Astrocyte (in vitro differentiated cells and primary cell): ENCODE data around the gene TMX2. TPM values are rescaled to one million over a fixed set of nuclear protein-coding genes. Genes with fewer than 3 reads are reported as not detected.

ENCODE experiments used
- DNase-seq: peaks from one replicate; pipeline ENCODE4 v3.0.0-alpha.2; 2010; ENCODE audit warnings: low read depth
- FAIRE-seq: peaks from 2 replicates; lab custom pipeline; 2011; peaks lifted over from hg19 to GRCh38; lab: Jason Lieb, UNC
- H2AFZ ChIP-seq: 2 replicates; pipeline ENCODE4 v1.6.0; 2012; ENCODE audit warnings: low read depth, low read length, inconsistent platforms
- H3K27ac ChIP-seq: 2 replicates; pipeline ENCODE4 v1.5.1; 2011; ENCODE audit warnings: low read depth, low read length, inconsistent platforms
- H3K27me3 ChIP-seq: 2 replicates; pipeline ENCODE4 v1.6.0; 2011; ENCODE audit warnings: low read length, inconsistent platforms; ENCODE audit not compliant: insufficient read depth
- H3K36me3 ChIP-seq: 2 replicates; pipeline ENCODE4 v1.5.1; 2011; ENCODE audit warnings: low read length, inconsistent platforms; ENCODE audit not compliant: insufficient read depth
- H3K4me1 ChIP-seq: 2 replicates; pipeline ENCODE4 v1.5.1; 2011; ENCODE audit warnings: low read length, inconsistent platforms; ENCODE audit not compliant: insufficient read depth
- H3K4me2 ChIP-seq: 2 replicates; pipeline ENCODE4 v1.6.0; 2012; ENCODE audit warnings: low read length, inconsistent platforms
- H3K4me3 ChIP-seq: 2 replicates; pipeline ENCODE4 v1.5.1; 2011; ENCODE audit warnings: low read depth, mild to moderate bottlenecking, low read length, inconsistent platforms; ENCODE audit not compliant: insufficient read depth
- H3K79me2 ChIP-seq: 2 replicates; pipeline ENCODE4 v1.6.0; 2012; ENCODE audit warnings: mild to moderate bottlenecking, low read length, inconsistent platforms; ENCODE audit not compliant: insufficient read depth
- H3K9ac ChIP-seq: 2 replicates; pipeline ENCODE4 v1.6.0; 2012; ENCODE audit warnings: mild to moderate bottlenecking, low read length, inconsistent platforms
- H3K9me3 ChIP-seq: 2 replicates; pipeline ENCODE4 v1.5.1; 2012; ENCODE audit warnings: low read depth, mild to moderate bottlenecking, low read length, inconsistent platforms; ENCODE audit not compliant: insufficient read depth
- H4K20me1 ChIP-seq: 2 replicates; pipeline ENCODE4 v1.6.0; 2012; ENCODE audit warnings: low read length, inconsistent platforms; ENCODE audit not compliant: insufficient read depth
- H3K27ac Mint-ChIP-seq: one replicate; pipeline ENCODE4 v1.8.0; 2021; ENCODE audit warnings: mild to moderate bottlenecking, mixed read lengths; ENCODE audit not compliant: unreplicated experiment
- H3K27me3 Mint-ChIP-seq: one replicate; pipeline ENCODE4 v1.8.0; 2021; ENCODE audit warnings: low read depth, mixed read lengths; ENCODE audit not compliant: unreplicated experiment
- H3K36me3 Mint-ChIP-seq: one replicate; pipeline ENCODE4 v1.8.0; 2021; ENCODE audit warnings: low read depth, mixed read lengths; ENCODE audit not compliant: unreplicated experiment
- H3K4me1 Mint-ChIP-seq: one replicate; pipeline ENCODE4 v1.8.0; 2021; ENCODE audit warnings: low read depth, mixed read lengths; ENCODE audit not compliant: unreplicated experiment
- H3K4me3 Mint-ChIP-seq: one replicate; pipeline ENCODE4 v1.8.0; 2021; ENCODE audit warnings: mild to moderate bottlenecking, moderate library complexity, mixed read lengths; ENCODE audit not compliant: unreplicated experiment
- H3K9me3 Mint-ChIP-seq: one replicate; pipeline ENCODE4 v1.8.0; 2021; ENCODE audit warnings: mild to moderate bottlenecking, mixed read lengths; ENCODE audit not compliant: unreplicated experiment
- EZH2 ChIP-seq: IDR thresholded peaks from 2 replicates; pipeline ENCODE4 v1.6.1; 2012; ENCODE audit warnings: mild to moderate bottlenecking, low read length, inconsistent platforms; ENCODE audit not compliant: insufficient read depth
- total RNA-seq: library from RNA; stranded (reverse); gene quantifications from 2 replicates; pipeline ENCODE4 v1.2.1, GENCODE V29; 2021
- TF ChIP-seq, protein P1 (sequence below): IDR thresholded peaks from 2 replicates; pipeline ENCODE4 v1.5.1; 2011; ENCODE audit warnings: low read depth, mild to moderate bottlenecking, inconsistent platforms, low read length, moderate library complexity; ENCODE audit not compliant: insufficient read depth

Gene TMX2
- total RNA-seq, 1 donor from 2014 or later = 88.0 TPM

DNA sequence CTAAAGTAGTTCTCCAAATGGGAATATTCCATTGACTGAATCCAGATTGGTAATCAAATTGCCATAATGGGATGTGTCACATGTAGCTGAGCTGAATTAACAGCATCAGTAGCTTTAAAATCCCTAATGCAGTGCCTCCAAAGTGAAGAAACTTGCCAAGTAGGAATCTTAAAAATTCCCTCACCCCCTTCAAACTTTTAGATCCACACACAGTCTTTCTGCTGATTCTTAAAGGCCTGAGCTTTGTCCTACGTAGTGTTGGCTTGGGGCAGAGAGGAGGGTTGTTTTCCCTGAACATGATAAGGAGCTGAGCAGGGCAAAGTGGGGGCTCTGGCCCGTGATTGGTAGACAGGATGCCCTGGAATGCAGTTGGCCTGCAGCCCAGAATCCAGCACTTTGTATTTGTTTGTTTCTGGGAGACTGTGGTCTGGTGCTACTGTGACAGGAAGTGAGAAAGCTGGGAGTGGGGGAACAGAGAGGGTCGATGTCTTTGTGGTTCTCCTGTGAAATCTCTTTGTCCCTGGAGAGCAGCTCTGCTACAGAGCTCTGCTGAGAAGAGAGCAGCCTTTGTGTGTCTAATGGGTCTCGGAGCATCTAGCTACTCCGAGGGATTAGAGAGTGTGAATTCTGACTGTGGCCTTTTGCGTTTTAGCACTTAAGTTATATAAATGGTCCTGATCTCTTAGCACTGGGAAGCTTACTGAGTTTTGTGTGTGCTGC is 66.1 kb downstream of the TMX2 start:
- H3K4me2 ChIP-seq = peak overlapping the region; percentile 82
- no peaks in the 10 kb centered on the region for H3K27me3 ChIP-seq
- peak; percentile 99 for DNase-seq
- Mint-ChIP-seq H3K4me3 (peak overlapping the region; percentile 75), H3K27ac (peak overlapping the region; percentile 94), H3K27me3 (no peaks in the 10 kb centered on the region), H3K4me1 (peaks cover 81% of the 10 kb centered on the region), H3K9me3 (no peaks in the 10 kb centered on the region), H3K36me3 (peaks cover 9% of the 10 kb centered on the region)
- H3K4me3 ChIP-seq = peak overlapping the region; percentile 48
- peak overlapping the region; percentile 88 for H3K27ac ChIP-seq
- peaks cover 97% of the 10 kb centered on the region for H3K79me2 ChIP-seq
- peak; percentile 93 for FAIRE-seq
- no peak overlapping the region for H2AFZ ChIP-seq
- H3K9me3 ChIP-seq = no peaks in the 10 kb centered on the region
- peaks cover 90% of the 10 kb centered on the region for H4K20me1 ChIP-seq
- no peaks in the 10 kb centered on the region for H3K36me3 ChIP-seq
- no peak for TF ChIP-seq EZH2
- TF ChIP-seq, protein P1, sequence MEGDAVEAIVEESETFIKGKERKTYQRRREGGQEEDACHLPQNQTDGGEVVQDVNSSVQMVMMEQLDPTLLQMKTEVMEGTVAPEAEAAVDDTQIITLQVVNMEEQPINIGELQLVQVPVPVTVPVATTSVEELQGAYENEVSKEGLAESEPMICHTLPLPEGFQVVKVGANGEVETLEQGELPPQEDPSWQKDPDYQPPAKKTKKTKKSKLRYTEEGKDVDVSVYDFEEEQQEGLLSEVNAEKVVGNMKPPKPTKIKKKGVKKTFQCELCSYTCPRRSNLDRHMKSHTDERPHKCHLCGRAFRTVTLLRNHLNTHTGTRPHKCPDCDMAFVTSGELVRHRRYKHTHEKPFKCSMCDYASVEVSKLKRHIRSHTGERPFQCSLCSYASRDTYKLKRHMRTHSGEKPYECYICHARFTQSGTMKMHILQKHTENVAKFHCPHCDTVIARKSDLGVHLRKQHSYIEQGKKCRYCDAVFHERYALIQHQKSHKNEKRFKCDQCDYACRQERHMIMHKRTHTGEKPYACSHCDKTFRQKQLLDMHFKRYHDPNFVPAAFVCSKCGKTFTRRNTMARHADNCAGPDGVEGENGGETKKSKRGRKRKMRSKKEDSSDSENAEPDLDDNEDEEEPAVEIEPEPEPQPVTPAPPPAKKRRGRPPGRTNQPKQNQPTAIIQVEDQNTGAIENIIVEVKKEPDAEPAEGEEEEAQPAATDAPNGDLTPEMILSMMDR = no peak
- H3K9ac ChIP-seq = peak overlapping the region; percentile 79
- H3K4me1 ChIP-seq = peaks cover 46% of the 10 kb centered on the region

DNA sequence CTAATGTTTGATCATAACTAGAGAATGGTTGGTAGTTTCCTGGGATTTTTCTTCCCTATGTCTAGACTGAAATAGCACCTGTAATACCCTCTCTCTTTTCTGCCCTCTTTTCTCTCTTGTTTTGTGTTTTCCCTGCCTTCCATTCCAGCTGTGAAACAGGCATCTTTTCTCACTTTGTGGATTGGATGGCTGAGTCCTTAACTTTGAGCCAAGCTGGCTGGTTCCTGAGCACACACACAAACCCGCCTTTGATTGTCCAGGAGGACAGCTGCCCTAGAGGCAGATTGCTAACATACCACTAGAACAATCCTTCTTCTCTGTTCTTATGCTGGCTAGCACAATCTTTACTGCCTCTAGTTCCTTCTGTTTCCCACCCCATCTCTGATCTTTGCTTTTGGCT is 66.9 kb downstream of the TMX2 start:
- peak overlapping the region; percentile 79 for H3K9ac ChIP-seq
- Mint-ChIP-seq H3K27ac (peak overlapping the region; percentile 94), H3K9me3 (no peaks in the 10 kb centered on the region), H3K27me3 (no peaks in the 10 kb centered on the region), H3K36me3 (peaks cover 6% of the 10 kb centered on the region), H3K4me1 (peaks cover 75% of the 10 kb centered on the region), H3K4me3 (peak overlapping the region; percentile 75)
- H3K9me3 ChIP-seq = no peaks in the 10 kb centered on the region
- DNase-seq (peak; percentile 69), FAIRE-seq (no peak)
- TF ChIP-seq, protein P1 = no peak
- TF ChIP-seq EZH2 = no peak
- peak overlapping the region; percentile 82 for H3K4me2 ChIP-seq
- no peaks in the 10 kb centered on the region for H3K36me3 ChIP-seq
- H3K4me3 ChIP-seq = no peak overlapping the region
- peaks cover 97% of the 10 kb centered on the region for H3K79me2 ChIP-seq
- H3K27ac ChIP-seq = peak overlapping the region; percentile 88
- H2AFZ ChIP-seq = no peak overlapping the region
- peaks cover 46% of the 10 kb centered on the region for H3K4me1 ChIP-seq
- H4K20me1 ChIP-seq = peaks cover 91% of the 10 kb centered on the region
- no peaks in the 10 kb centered on the region for H3K27me3 ChIP-seq

DNA sequence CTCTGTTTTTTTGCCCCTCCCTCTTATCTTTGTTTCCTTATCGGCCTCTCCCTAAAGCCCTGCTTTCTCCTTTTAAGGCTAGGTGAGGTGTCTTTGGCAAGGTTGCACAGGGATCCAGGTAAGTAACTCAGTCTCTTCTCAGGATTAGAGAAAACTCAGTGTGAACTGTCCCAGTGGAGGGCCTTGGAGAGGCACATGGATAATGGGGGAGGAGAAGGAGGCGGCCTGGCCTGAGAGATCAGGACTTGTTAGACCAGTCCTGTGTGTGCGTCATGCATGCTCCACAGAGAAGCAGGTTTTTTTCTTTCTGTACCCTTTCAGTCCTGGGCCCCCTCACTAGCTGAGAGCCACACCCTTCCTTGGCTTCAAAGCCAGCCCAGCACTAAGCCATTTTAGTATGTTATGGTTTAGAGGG is 69.1 kb downstream of the TMX2 start:
- no peaks in the 10 kb centered on the region for H3K27me3 ChIP-seq

More for the DNA sequence above, 69.1 kb downstream of the TMX2 start:
- Mint-ChIP-seq H3K4me3 (peak overlapping the region; percentile 27), H3K4me1 (peaks cover 66% of the 10 kb centered on the region), H3K36me3 (peaks cover 10% of the 10 kb centered on the region), H3K9me3 (no peaks in the 10 kb centered on the region), H3K27ac (peak overlapping the region; percentile 90), H3K27me3 (no peaks in the 10 kb centered on the region)
- Histone ChIP-seq H3K4me1 (peaks cover 32% of the 10 kb centered on the region), H2AFZ (no peak overlapping the region), H4K20me1 (peaks cover 91% of the 10 kb centered on the region), H3K4me3 (no peak overlapping the region), H3K79me2 (peaks cover 97% of the 10 kb centered on the region), H3K9me3 (no peaks in the 10 kb centered on the region), H3K4me2 (no peak overlapping the region), H3K36me3 (no peaks in the 10 kb centered on the region), H3K9ac (no peak overlapping the region), H3K27ac (no peak overlapping the region)
- TF ChIP-seq, protein P1 = no peak
- no peak for TF ChIP-seq EZH2
- FAIRE-seq (no peak), DNase-seq (no peak)
